GM18873 (cell line): ENCODE results near the gene SEMA3G.

Experiments
- ATAC-seq: cut with Tn5 transposase; IDR thresholded peaks from one replicate; pipeline ENCODE4 v1.9.1; 2021; ENCODE audit warnings: mild to moderate bottlenecking, moderate library complexity, moderate number of reproducible peaks; ENCODE audit not compliant: unreplicated experiment, low FRiP score

SEMA3G gene

DNA sequence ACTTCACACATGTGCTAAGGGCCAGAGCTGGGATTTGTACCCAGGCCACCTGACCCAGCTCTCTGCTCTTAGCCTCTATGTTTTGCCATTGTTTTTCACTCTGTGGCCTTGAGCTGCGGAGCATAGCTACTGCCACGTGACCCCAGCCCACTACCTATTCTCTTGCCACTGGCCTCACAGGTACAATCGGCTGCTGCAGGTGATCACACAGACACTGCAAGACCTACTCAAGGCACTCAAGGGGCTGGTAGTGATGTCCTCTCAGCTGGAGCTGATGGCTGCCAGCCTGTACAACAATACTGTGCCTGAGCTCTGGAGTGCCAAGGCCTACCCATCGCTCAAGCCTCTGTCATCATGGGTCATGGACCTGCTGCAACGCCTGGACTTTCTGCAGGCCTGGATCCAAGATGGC lies 46.2 kb downstream of the SEMA3G start:
- no peak for ATAC-seq

- no peak for ATAC-seq
These were observed 47.1 kb downstream of the SEMA3G start for GRCh38 chr3:52397676-52398399.

DNA sequence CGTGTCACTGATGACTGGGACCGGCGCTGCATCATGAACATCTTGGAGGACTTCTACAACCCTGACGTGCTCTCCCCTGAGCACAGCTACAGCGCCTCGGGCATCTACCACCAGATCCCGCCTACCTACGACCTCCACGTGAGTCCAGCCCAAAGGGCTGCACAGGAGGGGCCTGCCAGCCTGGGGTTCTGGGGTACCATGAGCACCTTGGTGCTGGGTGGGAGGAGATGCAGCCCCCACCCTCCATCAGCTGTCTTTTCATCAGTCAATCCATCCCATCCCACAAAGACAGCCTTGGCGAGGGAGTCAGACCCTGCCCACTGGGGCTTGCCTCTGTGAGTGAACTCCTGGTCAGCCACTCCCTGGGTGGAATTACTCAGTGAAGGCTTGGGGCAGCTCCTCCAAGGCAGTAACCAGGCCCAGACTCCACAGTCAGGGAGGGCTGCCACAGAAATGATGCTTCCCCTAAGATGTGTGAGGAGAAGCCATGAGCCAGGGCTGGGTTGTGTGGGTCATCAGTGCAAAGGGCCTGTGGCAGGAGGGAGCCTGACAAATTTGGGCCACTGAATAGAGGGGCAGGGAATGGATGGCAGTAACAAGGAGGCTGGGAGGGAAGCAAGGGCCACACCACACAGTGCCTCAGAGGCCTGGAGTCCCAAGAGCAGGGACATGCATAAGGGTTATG lies 47.9 kb downstream of the SEMA3G start:
- ATAC-seq: no peak

DNA sequence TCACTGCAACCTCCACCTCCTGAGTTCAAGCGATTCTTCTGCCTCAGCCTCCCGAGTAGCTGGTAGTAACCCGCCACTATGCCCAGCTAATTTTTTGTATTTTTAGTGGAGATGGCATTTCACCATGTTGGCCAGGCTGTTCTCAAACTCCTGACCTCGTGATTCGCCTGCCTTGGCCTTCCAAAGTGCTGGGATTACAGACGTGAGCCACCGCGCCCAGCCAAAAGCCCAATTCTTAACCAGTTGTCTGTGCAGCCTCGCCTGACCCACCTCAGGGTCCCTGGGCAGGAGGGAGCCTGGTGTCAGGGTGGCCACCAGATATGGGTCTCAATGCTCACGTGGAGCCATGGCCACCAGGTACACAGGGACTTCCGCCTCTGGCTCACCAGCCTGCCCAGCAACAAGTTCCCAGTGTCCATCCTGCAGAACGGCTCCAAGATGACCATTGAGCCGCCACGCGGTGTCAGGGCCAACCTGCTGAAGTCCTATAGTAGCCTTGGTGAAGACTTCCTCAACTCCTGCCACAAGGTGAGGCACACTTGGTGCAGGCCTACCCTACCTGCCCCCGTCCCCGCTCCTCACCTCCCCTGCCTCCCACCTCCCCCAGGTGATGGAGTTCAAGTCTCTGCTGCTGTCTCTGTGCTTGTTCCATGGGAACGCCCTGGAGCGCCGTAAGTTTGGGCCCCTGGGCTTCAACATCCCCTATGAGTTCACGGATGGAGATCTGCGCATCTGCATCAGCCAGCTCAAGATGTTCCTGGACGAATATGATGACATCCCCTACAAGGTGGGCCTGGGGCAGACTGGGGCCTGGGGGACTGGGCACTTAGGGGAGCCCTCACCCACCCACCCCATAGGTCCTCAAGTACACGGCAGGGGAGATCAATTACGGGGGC lies 48.6 kb downstream of the SEMA3G start:
- ATAC-seq: no peak

DNA sequence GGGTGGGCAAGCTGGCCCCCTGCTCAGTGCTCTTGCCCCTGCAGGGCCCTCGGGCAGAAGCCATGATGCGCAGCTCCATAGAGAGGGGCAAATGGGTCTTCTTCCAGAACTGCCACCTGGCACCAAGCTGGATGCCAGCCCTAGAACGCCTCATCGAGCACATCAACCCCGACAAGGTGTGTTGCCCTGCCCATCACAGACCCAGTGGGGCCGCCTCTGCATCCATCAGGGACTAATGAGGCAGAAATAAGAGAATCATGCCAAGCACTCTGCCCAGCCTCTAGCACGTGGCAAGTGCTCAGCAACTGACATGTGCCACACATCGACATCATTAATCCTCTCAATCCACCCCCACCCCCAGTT lies 49.4 kb downstream of the SEMA3G start:
- ATAC-seq: no peak

DNA sequence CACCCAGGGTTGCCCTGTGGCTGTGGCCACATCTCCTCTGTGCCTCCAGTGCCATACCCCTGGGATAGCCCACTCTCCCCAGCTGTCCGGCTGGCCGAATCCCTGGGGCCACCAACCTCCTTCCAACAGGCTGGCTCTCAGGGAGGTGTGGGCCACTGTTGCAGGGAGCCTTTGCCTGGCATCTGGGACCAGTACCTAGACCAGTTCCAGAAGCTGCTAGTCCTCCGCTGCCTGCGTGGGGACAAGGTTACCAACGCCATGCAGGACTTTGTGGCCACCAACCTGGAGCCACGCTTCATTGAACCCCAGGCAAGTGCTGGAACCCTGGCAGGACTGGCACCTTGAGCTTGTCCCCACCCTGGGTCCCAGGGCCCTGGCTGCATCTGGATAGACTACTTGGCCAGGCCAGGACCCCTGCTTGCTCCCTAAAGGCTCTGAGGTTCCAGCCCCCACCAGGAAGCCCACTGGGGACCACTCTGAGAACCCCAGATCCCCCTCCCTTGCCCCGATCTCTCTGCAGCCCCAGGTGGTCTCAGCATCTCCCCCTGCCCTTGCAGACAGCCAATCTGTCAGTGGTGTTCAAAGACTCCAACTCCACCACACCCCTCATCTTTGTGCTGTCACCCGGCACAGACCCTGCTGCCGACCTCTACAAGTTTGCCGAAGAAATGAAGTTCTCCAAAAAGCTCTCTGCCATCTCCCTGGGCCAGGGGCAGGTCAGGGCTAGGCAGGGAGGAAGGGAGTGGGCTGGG lies 50.0 kb downstream of the SEMA3G start:
- ATAC-seq: no peak

DNA sequence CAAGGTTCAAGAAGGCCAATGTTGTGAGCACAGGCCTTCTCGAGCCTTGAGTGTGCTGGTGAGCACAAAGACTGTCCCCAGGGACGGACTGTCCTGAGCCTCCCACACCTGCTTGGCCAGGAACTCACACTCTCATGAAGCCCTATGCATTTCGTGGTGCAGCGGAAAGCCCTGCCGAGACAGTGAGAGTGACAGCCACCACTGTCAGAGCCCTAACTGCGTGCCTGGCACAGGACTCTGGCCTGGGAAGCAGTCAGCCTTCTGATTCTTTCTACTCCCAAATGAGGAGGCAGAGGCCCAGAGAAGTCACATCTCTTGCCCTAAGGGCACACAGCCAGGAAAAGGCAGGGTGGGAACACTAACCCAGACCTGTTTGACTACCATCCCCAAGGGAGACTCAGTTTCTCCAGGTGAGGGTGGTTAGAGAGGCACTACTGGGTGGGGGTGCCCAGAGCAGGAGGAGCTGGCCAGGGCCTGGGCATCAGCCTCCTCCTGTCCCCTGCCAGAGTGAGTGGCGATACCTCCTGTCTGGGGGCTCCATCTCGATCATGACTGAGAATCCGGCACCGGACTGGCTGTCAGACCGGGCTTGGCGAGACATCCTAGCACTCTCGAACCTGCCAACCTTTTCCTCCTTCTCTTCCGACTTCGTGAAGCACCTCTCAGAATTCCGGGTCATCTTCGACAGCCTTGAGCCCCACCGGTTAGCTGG lies 50.8 kb downstream of the SEMA3G start:
- no peak for ATAC-seq

DNA sequence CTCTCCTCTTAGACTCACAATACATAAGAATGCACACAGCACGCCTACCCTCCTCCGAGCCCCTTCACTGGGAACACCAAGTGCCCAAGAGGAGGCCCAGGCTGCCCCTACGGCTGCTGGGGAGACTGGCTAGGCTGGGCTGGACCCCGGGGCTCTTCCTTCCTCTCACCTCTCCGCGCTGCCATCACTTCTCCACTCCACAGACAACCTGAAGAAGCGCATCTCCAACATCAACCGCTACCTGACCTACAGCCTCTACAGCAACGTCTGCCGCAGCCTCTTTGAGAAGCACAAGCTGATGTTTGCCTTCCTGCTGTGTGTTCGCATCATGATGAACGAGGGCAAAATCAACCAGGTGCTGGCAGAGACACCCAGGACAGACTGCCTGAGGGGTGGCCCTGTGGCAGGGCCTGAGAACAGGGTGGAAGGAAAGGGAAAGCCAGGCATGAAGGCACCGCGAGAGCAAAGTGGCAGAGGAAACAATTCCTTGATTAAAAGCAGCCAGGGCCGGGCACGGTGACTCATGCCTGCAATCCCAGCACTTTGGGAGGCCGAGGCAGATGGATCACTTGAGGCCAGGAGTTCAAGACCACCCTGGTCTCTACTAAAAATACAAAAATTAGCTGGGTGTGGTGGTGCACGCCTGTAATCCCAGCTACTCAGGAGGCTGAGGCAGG lies 51.6 kb downstream of the SEMA3G start:
- ATAC-seq: no peak

DNA sequence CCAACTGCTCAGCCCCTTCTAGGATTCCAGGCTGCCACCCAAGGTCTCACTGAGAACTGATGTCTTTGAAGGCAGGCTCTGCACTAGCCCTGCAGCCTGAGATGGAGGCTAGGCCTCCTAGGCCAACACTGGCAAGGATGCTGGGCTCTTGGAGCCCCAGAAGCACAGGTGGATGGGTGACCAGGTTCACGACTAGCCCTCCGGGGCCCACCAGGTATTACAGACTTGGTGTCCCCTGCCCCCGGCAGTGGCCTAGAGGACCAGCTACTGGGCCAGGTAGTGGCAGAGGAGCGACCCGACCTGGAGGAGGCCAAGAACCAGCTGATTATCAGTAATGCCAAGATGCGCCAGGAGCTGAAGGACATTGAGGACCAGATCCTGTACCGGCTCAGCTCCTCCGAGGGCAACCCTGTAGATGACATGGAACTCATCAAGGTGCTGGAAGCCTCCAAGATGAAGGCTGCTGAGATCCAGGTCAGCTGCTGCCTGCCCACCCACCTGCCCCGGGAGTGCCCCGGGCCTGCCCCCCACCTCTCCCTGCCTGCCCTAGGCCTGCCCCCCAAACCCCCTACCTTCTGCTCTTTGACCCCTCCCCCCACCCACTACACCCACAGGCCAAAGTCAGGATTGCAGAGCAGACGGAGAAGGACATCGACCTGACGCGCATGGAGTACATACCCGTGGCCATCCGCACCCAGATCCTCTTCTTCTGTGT lies 52.5 kb downstream of the SEMA3G start:
- ATAC-seq: no peak

DNA sequence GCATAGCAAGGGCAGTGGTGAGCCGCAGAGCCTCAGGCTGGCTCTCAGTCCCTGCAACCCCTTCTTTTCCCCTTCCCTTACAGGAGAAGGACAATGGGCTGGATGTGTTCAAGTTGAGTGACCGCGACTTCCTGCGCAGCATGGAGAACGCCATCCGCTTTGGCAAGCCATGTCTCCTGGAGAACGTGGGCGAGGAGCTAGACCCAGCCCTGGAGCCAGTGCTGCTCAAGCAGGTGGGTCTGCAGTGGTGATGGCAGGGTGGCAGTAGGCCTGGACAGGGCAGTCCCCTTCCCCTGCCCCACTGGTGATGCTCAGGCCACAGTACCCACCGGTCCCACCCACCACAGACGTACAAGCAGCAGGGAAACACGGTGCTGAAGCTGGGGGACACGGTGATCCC lies 53.8 kb downstream of the SEMA3G start:
- no peak for ATAC-seq

GRCh38 chr3:52388933-52389332 lies 56.0 kb downstream of the SEMA3G start:
- ATAC-seq: no peak

DNA sequence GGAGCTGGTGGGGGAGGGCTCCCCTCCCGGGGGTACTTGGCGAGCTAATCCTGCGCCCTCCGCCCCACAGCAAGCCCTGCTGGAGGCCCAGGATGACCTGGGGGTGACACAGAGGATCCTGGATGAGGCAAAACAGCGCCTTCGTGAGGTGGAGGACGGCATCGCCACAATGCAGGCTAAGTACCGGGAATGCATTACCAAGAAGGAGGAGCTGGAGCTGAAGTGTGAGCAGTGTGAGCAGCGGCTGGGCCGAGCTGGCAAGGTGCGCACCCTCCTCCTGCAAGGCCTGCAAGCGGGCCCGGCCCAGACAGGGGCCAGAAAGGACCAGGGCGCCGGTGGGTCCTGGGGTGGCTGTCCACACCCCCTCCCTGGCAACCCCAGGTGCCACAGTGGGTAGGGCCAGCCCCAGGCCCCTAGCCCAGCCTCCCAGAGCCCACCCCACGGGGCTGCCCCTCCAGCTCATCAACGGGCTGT lies 56.5 kb downstream of the SEMA3G start:
- ATAC-seq: no peak

DNA sequence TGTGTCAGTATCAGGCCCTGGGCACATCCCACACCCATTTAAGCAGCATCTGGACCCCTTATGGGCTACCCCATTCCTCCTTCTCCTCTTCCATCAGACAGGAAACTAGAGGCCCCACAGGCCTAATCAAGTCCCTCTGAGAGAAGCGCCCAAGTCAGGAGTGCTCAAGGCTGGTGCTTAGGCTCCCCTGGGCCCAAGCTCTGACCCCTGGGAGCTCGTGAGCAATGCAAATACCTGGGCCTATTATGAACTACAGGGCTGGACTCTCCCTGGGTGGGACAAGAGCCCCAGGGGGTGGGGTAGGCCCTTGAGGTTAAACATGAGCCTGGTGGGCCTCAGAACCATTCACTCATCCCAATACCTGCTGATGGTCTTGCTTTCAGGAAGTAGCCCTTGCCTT lies 57.4 kb downstream of the SEMA3G start:
- ATAC-seq: no peak

DNA sequence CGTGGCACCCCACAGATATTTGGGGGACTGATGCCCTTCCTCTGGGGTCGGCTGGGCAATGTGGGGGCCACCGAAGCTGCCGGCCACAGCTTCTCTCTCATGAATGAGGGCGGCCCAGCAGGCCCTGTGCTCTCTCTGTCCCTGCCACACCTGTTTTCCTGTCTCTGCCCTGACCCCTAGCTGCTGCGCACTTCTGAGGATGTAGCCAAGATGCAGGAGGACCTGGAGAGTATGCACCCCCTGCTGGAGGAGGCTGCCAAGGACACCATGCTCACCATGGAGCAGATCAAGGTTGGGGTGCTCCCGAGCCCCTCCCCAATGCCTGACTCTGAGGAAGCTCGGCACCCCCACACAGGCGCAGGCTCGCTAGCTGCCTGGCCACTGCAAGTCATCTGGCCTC lies 59.7 kb downstream of the SEMA3G start:
- no peak for ATAC-seq

DNA sequence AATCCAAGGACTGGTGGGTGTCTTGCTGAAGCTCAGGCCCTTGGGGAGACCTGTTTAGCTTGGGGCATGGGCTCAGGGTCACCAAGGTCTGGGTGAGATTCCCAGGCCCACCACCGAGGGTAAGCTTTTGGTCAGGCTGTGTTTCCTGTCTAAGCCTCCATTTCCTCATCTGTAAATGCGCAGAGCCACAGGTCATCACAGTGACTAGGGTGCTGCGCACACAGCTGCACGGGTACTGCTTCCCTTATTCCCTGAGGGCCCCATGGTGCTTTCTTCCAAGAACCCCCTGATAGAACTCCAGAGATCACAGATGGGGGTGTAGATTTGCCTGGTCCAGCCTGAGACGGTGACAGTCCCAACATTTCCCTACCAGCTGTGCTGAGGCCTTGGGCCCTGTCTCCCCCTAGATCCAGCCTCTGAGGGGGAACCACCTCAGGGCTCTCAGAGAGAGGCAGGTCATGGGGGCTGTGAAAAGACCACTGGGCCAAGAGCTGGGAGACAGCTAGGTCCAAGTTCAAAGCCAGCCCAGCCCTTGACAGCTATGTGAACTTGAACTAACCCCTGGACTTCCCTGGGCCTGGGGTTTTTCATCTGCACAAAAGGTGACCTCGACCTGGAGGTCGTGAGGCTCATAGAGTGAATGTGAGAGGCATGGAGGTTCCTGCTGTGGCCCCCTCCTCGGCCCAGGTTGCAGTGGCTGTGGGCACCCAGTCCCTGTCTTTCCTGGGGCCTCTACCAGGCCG lies 60.7 kb downstream of the SEMA3G start:
- no peak for ATAC-seq

- ATAC-seq: no peak
These were observed 61.5 kb downstream of the SEMA3G start for GRCh38 chr3:52383446-52383845.
